Measurements from ENCODE around the gene LTA.

Gene LTA

DNA sequence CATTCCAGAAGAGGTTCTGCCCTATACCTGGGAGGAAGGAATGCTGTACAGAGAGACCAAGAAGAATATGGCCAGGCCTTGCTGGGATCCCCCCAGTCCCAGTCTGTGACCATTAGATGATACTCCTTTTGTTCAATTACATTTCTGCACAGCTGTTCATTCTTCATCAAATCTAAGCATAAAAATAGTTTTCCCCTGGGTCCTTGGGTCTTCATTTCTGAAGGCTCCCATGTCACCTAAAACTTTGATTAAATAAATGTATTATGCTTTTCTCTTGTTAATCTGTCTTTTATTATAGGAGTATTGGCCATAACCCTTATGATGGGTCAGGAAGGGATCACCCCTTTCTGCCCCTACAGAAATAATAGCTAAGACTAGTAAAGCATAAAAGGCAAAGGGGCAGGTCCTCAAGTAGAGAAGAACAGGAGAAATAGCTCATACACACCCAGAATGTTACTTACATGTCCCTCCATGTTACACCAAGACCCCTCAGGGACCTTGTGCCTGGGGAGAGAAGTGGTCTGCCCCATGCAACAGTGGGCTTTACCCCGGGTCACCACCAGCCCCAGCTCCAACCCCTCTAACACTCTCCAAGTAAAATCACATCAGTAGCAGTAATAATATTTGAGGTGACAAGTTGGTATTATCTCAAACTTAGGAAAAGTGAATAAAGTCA, 2.1 kb upstream of the LTA start:
- DNase-seq (ENCODE audit: low spot score), result no peak

DNA sequence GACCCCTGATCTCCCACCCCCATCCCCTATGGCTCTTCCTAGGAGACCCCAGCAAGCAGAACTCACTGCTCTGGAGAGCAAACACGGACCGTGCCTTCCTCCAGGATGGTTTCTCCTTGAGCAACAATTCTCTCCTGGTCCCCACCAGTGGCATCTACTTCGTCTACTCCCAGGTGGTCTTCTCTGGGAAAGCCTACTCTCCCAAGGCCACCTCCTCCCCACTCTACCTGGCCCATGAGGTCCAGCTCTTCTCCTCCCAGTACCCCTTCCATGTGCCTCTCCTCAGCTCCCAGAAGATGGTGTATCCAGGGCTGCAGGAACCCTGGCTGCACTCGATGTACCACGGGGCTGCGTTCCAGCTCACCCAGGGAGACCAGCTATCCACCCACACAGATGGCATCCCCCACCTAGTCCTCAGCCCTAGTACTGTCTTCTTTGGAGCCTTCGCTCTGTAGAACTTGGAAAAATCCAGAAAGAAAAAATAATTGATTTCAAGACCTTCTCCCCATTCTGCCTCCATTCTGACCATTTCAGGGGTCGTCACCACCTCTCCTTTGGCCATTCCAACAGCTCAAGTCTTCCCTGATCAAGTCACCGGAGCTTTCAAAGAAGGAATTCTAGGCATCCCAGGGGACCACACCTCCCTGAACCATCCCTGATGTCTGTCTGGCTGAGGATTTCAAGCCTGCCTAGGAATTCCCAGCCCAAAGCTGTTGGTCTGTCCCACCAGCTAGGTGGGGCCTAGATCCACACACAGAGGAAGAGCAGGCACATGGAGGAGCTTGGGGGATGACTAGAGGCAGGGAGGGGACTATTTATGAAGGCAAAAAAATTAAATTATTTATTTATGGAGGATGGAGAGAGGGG, 1.4 kb downstream of the LTA start:
- no peak for DNase-seq (ENCODE audit: low spot score)

DNA sequence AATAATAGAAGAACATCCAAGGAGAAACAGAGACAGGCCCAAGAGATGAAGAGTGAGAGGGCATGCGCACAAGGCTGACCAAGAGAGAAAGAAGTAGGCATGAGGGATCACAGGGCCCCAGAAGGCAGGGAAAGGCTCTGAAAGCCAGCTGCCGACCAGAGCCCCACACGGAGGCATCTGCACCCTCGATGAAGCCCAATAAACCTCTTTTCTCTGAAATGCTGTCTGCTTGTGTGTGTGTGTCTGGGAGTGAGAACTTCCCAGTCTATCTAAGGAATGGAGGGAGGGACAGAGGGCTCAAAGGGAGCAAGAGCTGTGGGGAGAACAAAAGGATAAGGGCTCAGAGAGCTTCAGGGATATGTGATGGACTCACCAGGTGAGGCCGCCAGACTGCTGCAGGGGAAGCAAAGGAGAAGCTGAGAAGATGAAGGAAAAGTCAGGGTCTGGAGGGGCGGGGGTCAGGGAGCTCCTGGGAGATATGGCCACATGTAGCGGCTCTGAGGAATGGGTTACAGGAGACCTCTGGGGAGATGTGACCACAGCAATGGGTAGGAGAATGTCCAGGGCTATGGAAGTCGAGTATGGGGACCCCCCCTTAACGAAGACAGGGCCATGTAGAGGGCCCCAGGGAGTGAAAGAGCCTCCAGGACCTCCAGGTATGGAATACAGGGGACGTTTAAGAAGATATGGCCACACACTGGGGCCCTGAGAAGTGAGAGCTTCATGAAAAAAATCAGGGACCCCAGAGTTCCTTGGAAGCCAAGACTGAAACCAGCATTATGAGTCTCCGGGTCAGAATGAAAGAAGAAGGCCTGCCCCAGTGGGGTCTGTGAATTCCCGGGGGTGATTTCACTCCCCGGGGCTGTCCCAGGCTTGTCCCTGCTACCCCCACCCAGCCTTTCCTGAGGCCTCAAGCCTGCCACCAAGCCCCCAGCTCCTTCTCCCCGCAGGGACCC, 2.3 kb downstream of the LTA start:
- no peak for DNase-seq (ENCODE audit: low spot score)

DNA sequence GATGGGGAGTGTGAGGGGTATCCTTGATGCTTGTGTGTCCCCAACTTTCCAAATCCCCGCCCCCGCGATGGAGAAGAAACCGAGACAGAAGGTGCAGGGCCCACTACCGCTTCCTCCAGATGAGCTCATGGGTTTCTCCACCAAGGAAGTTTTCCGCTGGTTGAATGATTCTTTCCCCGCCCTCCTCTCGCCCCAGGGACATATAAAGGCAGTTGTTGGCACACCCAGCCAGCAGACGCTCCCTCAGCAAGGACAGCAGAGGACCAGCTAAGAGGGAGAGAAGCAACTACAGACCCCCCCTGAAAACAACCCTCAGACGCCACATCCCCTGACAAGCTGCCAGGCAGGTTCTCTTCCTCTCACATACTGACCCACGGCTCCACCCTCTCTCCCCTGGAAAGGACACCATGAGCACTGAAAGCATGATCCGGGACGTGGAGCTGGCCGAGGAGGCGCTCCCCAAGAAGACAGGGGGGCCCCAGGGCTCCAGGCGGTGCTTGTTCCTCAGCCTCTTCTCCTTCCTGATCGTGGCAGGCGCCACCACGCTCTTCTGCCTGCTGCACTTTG, 3.3 kb downstream of the LTA start, which contains the start of gene TNF:
Gene TNF, plus strand, starts transcription at position 231 of the 567 bp plus-strand sequence. Its CDS starts 177 bp downstream, at position 408.
- no peak for DNase-seq (ENCODE audit: low spot score)

DNA sequence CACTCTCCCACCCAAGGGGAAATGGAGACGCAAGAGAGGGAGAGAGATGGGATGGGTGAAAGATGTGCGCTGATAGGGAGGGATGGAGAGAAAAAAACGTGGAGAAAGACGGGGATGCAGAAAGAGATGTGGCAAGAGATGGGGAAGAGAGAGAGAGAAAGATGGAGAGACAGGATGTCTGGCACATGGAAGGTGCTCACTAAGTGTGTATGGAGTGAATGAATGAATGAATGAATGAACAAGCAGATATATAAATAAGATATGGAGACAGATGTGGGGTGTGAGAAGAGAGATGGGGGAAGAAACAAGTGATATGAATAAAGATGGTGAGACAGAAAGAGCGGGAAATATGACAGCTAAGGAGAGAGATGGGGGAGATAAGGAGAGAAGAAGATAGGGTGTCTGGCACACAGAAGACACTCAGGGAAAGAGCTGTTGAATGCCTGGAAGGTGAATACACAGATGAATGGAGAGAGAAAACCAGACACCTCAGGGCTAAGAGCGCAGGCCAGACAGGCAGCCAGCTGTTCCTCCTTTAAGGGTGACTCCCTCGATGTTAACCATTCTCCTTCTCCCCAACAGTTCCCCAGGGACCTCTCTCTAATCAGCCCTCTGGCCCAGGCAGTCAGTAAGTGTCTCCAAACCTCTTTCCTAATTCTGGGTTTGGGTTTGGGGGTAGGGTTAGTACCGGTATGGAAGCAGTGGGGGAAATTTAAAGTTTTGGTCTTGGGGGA, 4.0 kb downstream of the LTA start:
- no peak for DNase-seq (ENCODE audit: low spot score)

DNA sequence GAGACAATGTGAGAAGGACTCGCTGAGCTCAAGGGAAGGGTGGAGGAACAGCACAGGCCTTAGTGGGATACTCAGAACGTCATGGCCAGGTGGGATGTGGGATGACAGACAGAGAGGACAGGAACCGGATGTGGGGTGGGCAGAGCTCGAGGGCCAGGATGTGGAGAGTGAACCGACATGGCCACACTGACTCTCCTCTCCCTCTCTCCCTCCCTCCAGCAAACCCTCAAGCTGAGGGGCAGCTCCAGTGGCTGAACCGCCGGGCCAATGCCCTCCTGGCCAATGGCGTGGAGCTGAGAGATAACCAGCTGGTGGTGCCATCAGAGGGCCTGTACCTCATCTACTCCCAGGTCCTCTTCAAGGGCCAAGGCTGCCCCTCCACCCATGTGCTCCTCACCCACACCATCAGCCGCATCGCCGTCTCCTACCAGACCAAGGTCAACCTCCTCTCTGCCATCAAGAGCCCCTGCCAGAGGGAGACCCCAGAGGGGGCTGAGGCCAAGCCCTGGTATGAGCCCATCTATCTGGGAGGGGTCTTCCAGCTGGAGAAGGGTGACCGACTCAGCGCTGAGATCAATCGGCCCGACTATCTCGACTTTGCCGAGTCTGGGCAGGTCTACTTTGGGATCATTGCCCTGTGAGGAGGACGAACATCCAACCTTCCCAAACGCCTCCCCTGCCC, 4.9 kb downstream of the LTA start:
- no peak for DNase-seq (ENCODE audit: low spot score)

DNA sequence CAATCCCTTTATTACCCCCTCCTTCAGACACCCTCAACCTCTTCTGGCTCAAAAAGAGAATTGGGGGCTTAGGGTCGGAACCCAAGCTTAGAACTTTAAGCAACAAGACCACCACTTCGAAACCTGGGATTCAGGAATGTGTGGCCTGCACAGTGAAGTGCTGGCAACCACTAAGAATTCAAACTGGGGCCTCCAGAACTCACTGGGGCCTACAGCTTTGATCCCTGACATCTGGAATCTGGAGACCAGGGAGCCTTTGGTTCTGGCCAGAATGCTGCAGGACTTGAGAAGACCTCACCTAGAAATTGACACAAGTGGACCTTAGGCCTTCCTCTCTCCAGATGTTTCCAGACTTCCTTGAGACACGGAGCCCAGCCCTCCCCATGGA, 5.5 kb downstream of the LTA start:
- DNase-seq (ENCODE audit: low spot score), result no peak

DNA sequence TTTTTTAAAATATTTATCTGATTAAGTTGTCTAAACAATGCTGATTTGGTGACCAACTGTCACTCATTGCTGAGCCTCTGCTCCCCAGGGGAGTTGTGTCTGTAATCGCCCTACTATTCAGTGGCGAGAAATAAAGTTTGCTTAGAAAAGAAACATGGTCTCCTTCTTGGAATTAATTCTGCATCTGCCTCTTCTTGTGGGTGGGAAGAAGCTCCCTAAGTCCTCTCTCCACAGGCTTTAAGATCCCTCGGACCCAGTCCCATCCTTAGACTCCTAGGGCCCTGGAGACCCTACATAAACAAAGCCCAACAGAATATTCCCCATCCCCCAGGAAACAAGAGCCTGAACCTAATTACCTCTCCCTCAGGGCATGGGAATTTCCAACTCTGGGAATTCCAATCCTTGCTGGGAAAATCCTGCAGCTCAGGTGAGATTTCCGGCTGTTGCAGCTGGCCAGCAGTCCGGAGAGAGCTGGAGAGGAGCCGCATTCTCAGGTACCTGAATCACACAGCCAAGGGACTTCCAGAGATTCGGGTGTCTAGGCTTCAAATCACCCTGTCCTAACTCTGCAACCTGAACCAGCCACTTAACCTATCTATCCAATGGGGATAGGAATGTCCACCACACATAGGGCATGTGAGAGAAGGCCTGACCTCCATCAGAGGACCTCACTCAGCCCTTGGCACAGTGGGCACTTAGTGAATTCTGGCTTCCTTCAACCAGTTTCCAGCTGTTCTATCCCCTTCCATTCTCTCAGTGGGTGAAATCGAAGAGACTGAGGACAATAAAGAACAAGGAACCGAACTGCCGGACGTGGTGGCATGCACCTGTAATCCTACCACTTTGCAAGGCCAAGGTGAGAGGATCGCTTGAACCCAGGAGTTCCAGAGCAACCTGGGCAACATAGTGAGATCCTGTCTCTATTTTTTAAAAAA, 6.4 kb downstream of the LTA start:
- no peak for DNase-seq (ENCODE audit: low spot score)

DNA sequence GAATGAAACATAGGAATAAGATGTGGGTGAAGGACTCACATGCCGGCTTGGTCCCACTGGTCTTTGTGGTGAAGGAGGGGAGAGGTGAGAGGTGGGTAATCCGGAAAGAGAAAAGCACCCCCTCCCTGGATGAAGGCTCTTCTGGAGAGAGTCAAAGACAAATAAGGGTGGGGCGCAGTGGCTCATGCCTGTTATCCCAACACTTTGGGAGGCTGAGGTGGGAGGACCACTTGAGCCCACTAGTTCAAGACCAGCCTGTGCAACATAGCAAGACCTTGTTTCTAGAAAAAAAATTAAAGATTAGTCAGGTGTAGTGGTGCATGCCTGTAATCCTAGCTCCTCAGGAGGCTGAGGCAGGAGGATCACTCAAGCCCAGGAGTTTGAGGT, 7.0 kb downstream of the LTA start:
- no peak for DNase-seq (ENCODE audit: low spot score)

DNA sequence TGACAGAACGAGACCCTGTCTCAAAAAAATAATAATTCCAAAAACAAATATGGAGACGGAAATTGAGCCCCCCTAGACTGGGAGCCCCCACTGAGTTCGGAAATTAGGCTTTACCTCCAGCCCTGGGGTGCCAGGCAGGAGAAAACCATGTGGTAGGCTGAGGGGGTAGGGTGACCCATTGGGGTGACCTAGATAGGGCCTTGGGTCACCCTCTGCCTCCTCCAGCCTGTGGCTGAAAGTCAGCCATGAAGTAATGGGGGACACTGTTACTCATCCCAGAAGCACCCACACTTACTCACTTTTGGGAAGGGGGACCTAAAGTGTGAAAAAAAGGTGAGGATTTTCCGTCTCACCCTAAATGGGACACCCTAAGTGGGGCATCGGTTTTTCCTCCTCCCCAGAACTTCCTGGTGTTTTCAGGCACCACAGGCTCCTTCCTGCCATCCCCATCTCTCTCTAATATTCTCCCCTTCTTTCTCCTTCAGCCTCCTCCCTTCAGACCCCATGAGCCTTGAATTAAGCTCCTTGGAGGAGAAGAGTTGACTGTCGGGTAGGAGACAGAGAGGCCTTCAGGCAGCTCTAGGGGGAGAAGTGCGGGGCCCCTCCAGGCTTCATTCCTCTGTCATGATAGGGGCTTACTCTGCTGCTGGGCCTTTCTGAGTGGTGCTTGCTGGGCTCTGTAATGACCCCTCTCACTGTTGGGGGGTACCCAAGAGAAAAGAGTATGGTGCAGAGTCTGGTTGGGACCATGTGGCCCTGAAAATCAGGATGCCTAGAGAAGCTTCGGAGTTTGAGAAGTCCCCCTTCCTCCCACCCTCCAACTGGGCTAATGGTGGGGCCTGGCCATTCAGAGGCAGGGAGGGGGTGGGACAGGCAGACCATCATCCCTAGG, 7.7 kb downstream of the LTA start:
- DNase-seq (ENCODE audit: low spot score), result no peak

DNA sequence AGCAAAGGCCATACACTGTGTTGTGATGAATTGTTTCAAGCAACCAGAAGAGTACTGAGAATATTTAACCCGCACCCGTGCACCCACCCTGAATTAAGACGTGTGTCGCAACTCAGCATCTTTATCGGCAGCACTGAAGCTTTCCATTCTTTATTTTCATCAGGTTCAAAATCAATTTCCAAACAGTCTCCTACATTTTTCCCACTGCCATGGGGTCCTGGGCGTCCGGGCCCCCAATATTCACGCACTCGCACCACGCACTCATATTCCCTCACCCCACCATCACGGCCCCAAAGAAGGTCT, 8.3 kb downstream of the LTA start:
- DNase-seq (ENCODE audit: low spot score), result no peak

DNA sequence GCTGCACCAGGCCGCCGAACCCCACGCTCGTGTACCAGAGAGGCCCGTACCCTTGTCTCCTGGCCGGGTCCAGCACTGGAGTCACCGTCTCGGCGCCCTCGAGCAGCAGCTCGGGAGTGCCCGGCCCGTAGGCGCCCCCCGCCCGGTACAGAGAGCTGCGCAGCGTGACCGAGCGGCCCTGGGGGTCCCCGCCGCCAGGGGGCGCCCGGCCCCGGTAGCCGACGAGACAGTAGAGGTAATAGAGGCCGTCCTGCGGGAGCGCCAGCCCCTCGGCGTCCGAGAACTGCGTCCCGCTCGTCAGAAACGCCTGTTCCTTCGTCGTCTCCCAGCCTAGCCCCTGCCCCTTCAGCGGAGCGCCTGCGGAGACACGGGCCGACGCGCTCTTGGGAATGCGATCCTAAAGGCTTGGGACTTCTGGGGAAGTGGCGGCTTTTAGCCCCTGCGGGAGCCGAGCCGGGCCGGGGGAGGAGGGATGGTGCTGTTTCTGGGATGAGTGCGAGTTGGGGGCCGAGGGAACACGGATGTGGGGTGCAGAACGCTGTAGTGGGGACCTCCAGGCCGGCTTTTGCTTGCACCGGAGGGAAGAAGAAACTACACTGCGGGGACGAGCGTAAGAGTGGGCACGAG, 8.8 kb downstream of the LTA start:
- peak; percentile 95 for DNase-seq (ENCODE audit: low spot score)

DNA sequence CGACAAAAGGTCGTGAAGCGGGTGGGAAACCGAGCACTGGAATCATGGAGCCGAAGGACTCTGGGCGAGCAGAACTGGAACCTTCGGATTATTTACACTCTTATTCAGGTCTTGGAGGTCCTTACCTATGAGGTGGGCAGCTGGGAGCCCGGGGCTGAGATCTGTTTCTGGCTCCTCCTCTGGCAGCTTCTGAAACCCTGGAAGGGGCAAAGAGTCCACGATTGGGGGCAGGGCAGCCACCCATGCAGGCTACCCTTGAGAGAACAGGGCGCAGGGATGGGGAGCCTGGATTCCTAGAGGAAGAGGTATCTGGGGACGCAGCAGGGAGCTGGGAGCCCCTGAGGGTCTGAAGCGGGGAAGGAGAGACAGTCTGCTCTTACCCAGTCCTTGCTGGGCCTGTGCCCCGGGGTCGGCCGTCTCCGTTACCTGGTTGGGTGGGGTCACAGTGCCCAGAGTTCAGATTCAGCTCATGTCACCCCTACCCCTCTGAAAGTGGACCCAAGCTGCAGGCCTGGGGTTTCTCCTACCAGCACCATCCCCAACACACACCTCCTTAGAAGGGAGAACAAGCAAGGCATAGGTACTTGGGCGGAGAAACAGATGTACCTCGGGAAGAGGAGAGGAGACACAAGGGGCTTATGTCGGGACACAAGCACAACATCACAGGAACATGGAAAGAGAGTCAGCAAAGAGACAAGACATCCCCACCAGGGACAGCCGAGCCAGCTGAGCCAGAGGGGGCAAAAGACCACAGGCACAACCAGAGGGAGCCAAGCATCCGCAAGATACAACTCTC, 9.5 kb downstream of the LTA start:
- no peak for DNase-seq (ENCODE audit: low spot score)

DNA sequence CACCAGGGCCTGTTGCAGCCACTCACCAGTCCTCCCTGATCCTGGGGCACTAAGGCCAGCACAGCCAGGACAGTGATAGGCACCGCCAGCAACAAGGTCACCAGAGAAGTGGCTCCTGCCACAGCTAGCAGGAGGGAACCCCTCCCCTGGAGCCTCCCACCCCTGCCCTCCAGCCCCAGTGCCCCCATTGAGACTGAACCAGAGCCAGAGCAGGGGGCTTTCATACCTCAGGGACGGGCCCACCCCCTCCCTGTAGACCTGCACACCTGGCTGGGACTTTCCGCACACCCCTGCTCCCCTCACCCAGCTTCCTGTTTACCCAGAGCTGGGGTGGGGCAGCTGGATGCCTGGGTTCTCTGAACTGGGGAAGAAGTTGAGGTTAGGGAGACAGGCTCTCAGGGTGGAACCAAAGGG, 10.1 kb downstream of the LTA start, which contains the start of gene LTB:
Gene LTB, minus strand, starts transcription at position 195 of the 414 bp plus-strand sequence. Its CDS starts 7 bp downstream, at position 188.
- DNase-seq (ENCODE audit: low spot score), result no peak

DNA sequence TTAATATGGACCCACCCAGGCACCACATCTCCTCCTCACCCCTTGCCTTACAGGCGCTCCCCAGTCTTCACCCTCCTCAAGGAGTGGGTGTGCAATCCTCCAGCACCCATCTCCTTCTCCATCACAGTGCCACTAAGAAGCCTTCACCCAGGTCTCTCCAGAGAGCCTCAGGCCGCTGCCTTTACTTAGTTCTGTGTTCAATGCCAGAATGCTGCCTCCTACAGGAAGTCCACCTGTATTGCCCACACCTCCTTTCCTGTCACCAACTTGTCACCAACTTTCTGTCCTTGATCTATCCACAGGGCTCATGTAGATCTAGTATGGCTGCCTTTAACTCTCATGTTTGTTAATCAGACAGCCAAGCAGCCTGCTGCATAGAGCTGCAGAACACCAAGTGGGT, 13.4 kb downstream of the LTA start:
- DNase-seq (ENCODE audit: low spot score), result peak; percentile 58

DNA sequence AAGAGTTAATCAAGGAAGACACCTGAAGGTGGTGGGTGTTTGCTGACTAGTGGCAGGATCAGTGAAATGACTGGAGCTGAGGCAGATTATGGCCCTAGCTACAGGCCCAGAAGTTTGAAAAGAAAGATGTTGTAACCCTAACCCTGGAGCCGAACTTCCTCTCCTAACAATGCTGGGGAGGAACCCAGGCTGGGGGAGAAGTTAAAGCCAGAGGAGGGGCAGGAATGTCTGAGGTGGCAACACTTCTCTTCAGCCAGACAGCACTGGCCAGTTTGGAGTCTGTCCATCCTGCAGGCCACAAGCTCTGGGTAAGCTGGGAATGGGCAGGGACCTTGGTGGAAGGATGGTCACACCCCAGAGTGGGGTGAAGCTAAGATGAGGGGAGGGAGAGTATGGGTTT, 13.9 kb downstream of the LTA start, which contains the start of gene LST1:
Gene LST1, plus strand, starts transcription at position 270 of the 400 bp plus-strand sequence. CDS start 1,023 bp downstream, outside the sequence.
- DNase-seq (ENCODE audit: low spot score), result no peak
